22Rv1 (cell line): Measurements from ENCODE around the gene NUP188.

Experiments used
- H3K27ac ChIP-seq: fragments of 450-650 bp; 2 replicates; pipeline ENCODE4 v1.5.1; 2017
- ZFX ChIP-seq: fragments of 450-650 bp; IDR thresholded peaks from 2 replicates; pipeline ENCODE4 v1.6.1; 2017; ENCODE audit warnings: antibody characterized with exemption, borderline replicate concordance
- TF ChIP-seq, protein P1 (sequence below): fragments of 450-650 bp; IDR thresholded peaks from 2 replicates; pipeline ENCODE4 v1.5.1; 2017; ENCODE audit warnings: mild to moderate bottlenecking

NUP188 gene

GRCh38 chr9:128972956-128973355 is 25.5 kb downstream of the NUP188 start:
- TF ChIP-seq ZFX: no peak
- TF ChIP-seq, protein P1, sequence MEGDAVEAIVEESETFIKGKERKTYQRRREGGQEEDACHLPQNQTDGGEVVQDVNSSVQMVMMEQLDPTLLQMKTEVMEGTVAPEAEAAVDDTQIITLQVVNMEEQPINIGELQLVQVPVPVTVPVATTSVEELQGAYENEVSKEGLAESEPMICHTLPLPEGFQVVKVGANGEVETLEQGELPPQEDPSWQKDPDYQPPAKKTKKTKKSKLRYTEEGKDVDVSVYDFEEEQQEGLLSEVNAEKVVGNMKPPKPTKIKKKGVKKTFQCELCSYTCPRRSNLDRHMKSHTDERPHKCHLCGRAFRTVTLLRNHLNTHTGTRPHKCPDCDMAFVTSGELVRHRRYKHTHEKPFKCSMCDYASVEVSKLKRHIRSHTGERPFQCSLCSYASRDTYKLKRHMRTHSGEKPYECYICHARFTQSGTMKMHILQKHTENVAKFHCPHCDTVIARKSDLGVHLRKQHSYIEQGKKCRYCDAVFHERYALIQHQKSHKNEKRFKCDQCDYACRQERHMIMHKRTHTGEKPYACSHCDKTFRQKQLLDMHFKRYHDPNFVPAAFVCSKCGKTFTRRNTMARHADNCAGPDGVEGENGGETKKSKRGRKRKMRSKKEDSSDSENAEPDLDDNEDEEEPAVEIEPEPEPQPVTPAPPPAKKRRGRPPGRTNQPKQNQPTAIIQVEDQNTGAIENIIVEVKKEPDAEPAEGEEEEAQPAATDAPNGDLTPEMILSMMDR: no peak
- no peak overlapping the region for H3K27ac ChIP-seq

- TF ChIP-seq ZFX: no peak
- TF ChIP-seq, protein P1: no peak
- no peak overlapping the region for H3K27ac ChIP-seq
Measured at GRCh38 chr9:128979111-128979510, 31.6 kb downstream of the NUP188 start.

DNA sequence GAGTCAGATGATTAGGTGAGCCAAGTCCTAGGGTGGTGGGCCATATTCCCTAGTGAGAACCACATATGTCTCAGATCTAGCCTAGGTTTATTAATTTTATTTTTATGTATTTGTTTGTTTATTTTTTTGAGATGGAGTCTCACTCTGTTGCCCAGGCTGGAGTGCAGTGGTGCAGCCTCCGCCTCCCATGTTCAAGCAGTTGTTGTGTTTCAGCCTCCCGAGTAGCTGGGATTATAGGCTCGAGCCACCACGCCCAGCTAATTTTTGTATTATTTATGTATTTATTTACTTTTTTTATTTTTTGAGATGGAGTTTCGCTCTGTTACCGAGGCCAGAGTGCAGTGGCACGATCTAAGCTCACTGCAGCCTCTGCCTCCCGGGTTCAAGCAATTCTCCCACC is 36.0 kb downstream of the NUP188 start:
- TF ChIP-seq ZFX: no peak
- TF ChIP-seq, protein P1: no peak
- H3K27ac ChIP-seq: no peak overlapping the region

DNA sequence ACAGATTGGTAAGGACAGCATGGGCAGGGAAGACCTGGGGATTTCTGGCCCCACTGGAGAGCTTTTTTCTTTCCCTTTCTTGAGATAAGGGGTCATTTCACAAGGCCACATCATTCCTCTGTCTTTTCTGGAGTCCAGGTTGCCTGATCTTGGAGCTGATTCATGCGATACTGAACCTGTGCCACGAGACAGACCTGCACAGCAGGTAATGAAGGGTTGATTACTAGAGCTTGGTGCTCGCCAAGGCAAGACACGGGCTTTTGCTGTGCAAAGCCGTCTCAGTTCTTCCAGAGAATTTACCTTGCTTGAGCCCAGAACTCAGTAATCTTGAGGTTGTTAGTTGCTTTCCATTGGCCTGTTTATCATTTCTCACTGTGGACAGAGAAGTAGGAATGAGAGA is 39.2 kb downstream of the NUP188 start:
- H3K27ac ChIP-seq: no peak overlapping the region
- TF ChIP-seq, protein P1: no peak
- no peak for TF ChIP-seq ZFX

DNA sequence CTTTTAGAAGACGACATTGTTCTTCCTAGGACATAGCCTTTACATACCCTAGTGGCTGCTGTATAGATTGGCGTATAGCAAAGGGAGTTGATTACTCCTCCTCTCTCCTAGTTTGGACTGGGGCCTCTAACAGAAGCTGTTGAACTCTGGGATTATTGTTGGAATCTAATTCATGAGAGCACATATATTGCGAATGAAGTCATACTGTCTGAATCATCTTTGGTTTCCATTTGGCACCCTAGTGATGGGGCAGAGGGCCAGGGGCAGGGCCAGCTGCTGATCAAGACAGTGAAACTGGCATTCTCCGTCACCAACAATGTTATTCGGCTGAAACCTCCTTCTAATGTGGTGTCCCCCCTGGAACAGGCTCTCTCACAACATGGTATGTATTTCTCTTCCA is 40.3 kb downstream of the NUP188 start:
- H3K27ac ChIP-seq: no peak overlapping the region
- TF ChIP-seq, protein P1: no peak
- no peak for TF ChIP-seq ZFX

- TF ChIP-seq ZFX: no peak
- no peak overlapping the region for H3K27ac ChIP-seq
Measured at GRCh38 chr9:128992995-128993394, 45.5 kb downstream of the NUP188 start.

DNA sequence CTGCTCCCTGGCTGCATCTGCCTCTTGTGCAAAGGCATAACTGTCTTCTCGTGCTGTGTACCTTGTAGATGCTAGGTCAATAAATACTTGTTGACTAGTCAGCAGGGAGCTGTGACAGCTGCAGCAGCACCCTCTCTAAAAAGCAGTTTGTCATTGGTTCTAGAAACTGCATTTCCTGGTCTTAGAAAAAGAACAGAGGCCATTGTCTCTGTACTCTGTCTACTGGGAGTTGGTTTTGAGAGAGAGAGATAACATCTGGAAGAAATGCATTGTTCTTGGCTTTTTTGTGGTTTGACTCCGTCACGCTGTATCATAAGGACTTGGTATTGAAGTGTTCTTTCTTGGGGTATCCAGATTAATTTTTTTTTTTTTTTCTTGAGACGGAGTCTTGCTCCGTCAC is 48.3 kb downstream of the NUP188 start:
- H3K27ac ChIP-seq: no peak overlapping the region
- TF ChIP-seq ZFX: no peak
- TF ChIP-seq, protein P1: no peak

DNA sequence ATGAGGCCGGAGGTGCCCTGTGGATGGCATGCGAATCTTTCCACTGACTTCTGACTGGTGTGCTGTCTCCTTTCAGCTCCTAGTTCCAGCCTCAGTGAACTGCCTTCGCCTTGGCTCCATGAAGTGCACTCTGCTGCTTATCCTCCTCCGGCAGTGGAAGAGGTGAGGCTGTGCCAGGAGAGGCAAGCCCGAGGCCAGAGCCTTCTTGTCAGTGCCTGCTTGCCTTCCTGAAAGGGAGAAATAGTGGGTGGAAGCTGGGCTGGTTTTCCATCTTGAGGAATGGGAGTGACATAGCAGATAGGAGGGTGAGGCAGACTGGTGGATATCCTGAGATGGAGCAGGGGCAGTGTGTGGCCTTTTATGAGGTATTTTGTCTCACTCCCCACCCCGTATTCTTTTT is 51.0 kb downstream of the NUP188 start:
- TF ChIP-seq, protein P1: no peak
- TF ChIP-seq ZFX: no peak
- H3K27ac ChIP-seq: no peak overlapping the region
